Activated CD4-positive, alpha-beta T cell treated with anti-CD3 and anti-CD28 coated beads, Interleukin-2, Interleukin-4, amounts not matched to agents 100 ng/mL and 50 ng/mL, durations not matched to agents 16 hours and 8 hours (primary cell): ENCODE measurements around the gene ACP4.
"Not testable (repeated sequence)": the region's sequence is repeated elsewhere in the genome, so short reads cannot be mapped to it uniquely, and the experiment has no call there.

Source experiments
- DNase-seq: peaks from one replicate; pipeline ENCODE4 v3.0.0-alpha.2; 2020; ENCODE audit warnings: low spot score

The ACP4 gene, protein sequence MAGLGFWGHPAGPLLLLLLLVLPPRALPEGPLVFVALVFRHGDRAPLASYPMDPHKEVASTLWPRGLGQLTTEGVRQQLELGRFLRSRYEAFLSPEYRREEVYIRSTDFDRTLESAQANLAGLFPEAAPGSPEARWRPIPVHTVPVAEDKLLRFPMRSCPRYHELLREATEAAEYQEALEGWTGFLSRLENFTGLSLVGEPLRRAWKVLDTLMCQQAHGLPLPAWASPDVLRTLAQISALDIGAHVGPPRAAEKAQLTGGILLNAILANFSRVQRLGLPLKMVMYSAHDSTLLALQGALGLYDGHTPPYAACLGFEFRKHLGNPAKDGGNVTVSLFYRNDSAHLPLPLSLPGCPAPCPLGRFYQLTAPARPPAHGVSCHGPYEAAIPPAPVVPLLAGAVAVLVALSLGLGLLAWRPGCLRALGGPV

DNA sequence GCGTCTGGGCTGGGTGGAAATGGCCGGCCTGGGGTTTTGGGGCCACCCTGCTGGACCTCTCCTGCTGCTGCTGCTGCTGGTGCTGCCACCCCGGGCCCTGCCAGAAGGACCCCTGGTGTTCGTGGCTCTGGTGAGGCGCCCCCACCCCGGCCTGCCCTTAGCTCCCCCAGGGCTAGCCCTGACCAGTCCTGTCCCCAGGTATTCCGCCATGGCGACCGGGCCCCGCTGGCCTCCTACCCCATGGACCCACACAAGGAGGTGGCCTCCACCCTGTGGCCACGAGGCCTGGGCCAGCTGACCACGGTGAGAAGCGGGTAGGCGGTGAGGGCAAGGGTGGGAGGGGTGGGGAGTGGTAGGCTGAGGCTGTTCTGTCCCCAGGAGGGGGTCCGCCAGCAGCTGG, at the start of gene ACP4:
ACP4 (plus strand) TSS at position 20 of the 400 bp plus-strand sequence; CDS start at position 20, 0 bp downstream.
- no peak for DNase-seq

DNA sequence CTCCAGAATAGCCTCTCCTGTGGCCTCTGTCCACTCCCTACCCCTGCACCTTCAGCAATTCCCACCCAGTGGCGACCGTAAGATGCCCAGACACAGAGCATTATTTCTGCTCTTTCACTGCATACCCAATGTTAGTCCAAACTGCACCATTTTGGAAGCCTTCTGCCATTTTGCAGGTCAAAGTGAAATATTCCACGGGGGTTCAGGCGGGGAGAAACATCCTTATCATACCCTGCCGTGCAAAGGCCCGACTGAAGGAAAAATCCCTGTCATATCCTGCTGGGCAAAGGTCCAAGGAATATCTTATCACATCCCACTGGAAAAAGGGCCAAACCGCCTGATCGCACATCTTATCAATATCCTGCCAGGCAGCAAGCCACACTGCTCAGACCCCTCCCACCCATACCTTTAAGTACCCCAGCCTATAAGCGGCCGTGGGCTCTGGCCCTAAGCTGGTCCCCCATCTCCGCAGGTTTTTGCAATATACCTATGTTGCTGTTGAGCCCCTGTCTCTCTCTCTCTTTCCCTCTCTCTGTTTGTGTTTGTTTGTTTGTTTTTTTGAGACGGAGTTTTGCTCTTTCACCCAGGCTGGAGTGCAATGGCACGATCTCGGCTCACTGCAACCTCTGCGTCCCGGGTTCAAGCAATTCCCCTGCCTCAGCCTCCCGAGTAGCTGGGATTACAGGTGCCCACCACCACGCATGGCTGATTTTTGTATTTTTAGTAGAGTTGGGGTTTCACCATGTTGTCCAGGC, 48.9 kb upstream of the ACP4 start:
- no peak for DNase-seq

DNA sequence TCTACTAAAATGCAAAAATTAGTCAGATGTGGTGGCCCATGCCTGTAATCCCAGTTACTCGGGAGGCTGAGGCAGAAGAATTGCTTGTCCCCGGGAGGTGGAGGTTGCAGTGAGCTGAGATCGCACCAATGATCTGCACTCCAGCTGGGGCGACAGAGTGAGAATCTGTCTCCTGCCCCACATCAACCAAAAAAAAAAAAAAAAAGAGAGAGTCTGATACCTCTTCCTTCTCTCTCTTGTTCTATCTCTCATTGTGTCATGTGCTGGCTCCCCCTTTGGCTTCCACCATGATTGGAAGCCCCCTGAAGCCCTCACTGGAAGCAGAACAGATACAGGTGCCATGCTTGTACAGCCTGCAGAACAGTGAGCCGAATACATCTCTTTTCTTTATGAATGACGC, 46.7 kb upstream of the ACP4 start:
- no peak for DNase-seq

DNA sequence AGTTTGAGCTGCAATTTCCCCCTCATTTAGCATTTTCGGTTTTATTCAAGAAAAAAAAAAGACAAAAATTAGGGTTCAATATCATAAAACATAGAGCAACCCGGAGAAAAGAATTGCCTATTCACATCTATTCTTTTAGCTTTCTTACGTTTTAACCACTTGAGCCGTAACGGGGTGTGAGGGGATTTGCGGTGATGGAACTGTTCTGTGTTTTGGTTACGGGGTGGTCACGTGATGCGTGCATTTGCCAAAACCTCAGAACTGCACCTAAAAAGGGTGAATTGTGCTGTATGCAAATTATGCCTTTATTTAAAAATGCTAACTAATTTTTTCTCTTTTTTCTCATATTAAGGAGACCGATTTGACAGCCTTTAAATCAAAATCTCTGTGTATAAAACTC, 45.0 kb upstream of the ACP4 start:
- DNase-seq = no peak

DNA sequence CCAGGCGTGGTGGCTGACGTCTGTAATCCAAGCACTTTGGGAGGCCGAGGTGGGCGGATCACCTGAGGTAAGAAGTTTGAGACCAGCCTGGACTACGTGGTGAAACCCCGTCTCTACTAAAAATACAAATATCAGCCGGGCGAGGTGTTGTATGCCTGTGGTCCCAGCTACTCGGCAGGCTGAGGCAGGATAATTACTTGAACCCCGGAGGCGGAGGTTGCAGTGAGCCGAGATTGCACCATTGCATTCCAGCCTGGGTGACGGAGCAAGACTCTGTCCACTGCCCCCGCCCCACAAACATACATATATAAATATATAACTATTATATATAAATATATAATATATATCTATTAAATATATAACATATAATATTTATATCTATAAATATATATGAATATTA, 43.1 kb upstream of the ACP4 start:
- DNase-seq = not testable (repeated sequence)

DNA sequence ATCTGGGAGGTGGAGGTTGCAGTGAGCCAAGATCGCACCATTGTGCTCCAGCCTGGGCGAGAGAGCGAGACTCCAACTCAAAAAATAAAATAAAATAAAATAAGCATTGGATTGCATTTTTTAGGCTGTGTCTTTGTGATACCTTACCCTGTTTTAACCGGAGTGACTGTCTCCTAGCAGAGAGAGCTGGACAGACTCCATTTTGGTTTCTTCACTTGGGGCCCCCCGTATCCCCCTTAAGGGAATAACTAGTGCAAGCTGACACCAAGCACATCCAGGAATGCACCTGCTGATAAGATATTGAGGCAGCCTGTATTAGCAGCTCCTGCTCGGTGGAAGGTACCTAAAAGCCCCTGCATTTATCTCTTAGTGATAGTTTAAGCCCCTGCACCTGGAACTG, 40.7 kb upstream of the ACP4 start:
- no peak for DNase-seq

DNA sequence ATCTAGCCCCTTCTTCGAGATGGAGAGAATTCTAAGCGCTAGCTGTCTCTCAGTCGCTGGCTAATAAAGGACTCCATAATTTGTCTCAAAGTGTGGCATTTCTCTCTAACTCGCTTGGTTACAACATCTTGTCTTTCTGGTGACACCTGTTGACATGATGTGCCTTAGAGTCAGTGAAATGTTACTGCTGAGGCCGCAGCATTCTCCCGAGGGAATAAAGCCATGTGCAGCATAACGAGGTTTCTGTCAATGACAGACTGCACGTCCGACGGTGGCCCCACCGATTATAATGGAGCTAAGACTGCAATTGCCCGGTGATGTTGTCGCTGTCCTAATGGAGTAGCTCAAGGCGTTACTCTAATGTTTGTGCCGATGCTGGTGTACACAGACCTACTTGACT, 40.2 kb upstream of the ACP4 start:
- no peak for DNase-seq

DNA sequence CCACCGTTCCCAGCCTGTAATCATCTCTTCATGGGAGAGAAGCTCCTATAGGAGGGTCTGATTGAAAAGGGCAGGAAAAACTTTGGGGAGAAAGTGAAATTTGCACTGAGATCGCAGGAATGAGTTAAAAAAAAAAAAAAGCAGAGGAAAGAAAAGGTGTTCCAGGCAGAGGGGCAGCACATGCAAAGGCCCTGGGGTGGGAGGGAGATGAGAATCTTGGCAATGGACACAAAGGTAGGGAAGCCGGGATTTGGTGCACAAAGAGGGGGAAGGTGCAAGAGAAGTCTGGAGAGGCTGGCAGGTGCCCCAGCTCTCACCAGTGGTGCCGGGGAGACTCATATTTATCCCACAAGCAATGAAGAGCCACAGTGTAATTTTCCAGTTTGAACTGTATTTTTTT, 36.3 kb upstream of the ACP4 start:
- DNase-seq = no peak

DNA sequence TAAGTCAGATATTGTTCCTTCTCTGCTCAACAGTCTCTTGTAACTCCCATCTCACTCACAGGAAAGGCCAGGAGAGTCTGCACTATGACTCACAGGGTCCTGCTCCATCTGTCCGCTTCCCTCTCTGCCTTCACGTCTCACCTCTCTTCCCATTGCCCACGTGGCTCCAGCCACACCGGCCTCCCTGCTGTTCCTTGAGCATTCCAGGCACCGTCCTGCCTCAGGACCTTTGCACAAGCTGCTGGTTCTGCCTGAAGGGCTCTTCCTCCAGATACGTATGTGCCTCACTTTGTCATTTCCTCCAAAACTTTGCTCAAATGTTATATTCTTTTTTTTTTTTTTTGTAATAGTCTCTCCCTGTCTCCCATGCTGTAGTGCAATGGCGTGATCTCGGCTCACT, 34.0 kb upstream of the ACP4 start:
- DNase-seq = not testable (repeated sequence)

DNA sequence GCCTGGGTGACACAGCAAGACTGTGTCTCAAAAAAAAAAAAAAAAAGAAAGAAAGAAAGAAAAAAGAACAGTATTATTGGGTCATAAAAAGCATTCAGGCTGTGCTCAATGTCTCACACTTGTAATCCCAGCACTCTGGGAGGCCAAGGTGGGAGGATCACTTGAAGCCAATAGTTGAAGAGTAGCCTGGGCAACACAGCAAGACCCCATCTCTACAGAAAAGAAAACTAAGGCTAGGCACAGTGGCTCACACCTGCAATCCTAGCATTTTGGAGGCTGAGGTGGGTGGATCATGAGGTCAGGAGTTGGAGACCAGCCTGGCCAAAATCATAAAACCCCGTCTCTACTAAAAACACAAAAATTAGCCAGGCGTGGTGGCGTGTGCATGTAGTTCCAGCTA, 32.6 kb upstream of the ACP4 start:
- DNase-seq = not testable (repeated sequence)

DNA sequence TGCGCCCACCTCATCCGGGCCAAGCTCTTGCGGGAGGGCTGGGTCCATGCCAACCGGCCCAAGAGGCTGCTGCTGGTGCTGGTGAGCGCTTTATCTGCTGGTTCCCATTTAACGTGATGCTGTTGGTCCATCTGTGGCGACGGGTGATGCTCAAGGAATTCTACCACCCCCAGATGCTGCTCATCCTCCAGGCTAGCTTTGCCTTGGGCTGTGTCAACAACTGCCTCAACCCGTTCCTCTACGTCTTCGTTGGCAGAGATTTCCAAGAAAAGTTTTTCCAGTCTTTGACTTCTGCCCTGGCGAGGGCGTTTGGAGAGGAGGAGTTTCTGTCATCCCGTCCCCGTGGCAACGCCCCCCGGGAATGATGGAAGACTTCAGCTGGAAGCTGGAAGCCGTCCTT, 31.1 kb upstream of the ACP4 start:
- DNase-seq = not testable (repeated sequence)

DNA sequence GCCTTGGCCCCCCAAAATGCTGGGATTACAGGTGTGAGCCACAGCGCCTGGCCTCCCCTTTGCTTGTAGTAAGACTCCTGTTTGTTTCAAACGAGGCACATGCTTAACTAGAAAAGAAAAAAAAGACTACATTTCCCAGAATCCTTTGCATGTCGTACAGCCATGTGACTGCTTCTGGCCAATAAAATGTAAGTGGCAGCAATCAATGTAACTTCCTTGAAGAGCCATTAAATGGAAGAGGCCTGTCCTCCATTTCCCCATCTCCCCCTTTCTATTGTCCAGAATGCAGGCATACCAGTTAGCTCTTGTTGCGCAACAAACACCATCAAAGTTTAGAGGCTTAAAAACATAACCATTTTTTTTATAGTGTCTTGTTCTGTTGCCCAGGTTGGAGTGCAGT, 30.3 kb upstream of the ACP4 start:
- peak; percentile 40 for DNase-seq

DNA sequence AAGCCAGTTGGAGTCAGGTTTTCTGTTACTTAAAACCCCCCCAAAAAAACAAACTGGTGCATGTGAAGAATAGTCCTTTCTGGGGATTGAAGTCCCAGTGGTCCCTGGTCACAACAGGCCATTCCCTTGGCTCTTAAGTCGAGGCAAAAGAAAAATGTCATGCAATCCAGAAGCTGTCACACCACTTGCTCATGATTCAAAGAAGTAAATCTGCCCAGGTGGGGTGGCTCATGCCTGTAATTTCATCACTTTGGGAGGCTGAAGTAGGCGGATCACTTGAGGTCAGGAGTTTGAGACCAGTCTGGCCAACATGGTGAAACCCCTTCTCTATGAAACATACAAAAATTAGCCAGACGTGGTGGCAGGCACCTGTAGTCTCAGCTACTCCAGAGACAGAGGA, 28.7 kb upstream of the ACP4 start:
- DNase-seq = not testable (repeated sequence)

DNA sequence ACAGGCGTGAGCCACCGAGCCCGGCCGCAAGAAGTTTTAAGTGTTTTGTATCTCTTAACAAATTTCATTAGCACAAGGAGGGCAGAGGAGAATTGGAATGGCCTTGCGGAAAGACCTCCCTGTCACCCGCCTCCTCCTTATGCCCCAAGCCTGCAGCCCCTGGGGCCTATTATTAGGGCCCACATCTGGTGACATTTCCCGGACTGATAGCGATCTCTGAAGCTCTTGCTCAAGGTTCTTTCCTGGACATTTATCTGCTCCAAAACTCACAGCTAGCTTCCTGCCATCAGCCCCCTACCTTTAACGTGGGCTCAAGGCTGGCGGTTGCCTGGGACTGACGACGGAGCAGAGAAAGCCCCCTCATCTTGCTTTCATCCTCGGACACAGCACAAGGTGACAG, 26.7 kb upstream of the ACP4 start:
- DNase-seq = not testable (repeated sequence)

DNA sequence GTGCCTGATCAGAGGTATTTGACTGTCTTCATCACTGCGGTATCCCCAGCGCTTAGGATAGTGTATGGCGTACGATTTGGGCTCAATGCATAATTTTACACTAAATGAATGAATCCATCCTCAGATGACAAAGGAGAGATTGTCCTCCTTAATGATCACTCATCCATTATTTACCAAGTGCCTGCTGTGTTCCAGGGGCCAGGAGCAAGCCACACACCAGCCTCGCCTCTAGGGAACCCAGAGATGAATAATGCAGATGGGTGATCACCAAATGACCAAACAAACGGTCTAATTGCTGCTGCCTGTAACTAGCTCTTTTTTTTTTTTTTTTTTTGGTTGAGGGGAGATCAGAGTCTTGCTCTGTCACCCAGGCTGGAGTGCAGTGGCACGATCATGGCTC, 25.8 kb upstream of the ACP4 start:
- DNase-seq = no peak

DNA sequence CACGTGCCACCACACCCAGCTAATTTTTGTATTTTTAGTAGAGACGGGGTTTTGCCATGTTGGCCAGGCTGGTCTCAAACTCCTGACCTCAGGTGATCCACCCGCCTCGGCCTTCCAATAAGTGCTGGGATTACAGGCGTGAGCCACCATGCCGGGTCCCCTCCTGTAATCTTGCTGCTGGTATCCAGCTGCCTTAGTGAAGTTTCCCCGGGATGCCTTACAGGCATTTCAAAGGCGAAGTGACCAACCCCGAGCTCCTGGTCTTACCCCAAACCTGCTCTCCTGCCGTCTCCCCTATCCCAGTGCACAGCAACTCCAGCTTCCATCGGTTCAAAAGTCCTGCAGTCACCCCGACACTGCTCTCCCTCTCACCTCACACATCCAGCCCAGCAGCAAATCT, 23.5 kb upstream of the ACP4 start:
- DNase-seq = not testable (repeated sequence)

DNA sequence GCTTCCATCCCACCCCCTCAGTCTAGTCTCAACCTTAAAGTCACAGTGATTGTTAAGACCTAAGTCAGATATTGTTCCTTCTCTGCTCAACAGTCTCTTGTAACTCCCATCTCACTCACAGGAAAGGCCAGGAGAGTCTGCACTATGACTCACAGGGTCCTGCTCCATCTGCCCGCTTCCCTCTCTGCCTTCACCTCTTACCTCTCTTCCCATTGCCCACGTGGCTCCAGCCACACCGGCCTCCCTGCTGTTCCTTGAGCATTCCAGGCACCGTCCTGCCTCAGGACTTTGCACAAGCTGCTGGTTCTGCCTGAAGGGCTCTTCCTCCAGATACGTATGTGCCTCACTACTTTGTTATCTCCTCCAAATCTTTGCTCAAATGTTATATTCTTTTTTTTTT, 23.0 kb upstream of the ACP4 start:
- not testable (repeated sequence) for DNase-seq

DNA sequence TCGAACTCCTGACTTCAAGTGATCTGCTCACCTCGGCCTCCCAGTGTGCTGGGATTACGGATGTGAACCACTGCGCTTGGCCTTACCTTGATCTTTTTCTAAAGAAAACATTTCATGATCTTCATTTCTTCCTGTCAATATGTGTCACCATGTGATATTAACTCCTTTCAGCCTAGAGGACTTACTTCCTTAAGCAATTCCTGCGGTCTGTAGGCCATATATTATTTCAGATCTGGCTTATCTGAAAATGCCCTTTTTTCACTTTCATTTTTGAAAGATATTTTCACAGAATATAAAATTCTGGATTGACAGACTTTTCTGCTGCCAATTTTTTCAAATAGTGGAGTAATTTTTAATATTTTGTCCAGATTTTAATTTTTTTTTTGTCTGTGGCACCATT, 21.9 kb upstream of the ACP4 start:
- DNase-seq = no peak

DNA sequence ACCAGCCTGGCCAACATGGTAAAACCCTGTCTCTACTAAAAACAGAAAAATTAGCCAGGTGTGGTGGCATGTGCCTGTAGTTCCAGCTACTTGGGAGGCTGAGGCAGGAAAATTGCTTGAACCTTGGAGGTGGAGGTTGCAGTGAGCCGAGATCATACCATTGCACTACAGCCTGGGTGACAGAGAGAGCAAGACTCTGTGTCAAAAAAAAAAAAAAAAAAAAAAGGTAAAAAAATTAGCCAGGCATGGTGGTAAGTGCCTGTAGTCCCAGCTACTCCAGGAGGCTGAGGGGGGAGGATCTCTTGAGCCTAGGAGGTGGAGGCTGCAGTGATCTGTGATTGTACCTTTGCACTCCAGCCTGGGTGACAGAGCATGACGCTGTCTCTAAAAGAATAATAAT, 20.1 kb upstream of the ACP4 start, which contains the start of gene GPR32:
GPR32 (plus strand) TSS at position 301 of the 400 bp plus-strand sequence. CDS start 137 bp downstream, outside the sequence.
- not testable (repeated sequence) for DNase-seq

DNA sequence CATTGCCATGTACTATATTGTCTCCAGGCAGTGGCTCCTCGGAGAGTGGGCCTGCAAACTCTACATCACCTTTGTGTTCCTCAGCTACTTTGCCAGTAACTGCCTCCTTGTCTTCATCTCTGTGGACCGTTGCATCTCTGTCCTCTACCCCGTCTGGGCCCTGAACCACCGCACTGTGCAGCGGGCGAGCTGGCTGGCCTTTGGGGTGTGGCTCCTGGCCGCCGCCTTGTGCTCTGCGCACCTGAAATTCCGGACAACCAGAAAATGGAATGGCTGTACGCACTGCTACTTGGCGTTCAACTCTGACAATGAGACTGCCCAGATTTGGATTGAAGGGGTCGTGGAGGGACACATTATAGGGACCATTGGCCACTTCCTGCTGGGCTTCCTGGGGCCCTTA, 19.3 kb upstream of the ACP4 start:
- no peak for DNase-seq

DNA sequence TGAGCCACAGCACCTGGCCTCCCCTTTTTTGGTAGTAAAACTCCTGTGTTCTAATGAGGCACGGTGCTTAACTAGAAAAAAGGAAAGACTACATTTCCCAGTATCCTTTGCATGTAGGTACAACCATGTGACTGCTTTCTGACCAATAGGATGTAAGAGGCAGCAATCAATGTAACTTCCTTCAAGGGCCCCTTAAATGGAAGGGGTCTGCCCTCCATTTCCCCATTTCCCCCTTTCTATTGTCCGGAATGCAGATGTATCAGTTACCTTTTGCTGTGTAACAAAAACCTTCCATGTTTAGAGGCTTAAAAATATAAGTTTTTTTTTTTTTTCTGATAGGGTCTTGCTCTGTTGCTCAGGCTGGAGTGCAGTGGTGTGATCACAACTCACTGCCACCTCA, 17.7 kb upstream of the ACP4 start:
- peak; percentile 35 for DNase-seq

DNA sequence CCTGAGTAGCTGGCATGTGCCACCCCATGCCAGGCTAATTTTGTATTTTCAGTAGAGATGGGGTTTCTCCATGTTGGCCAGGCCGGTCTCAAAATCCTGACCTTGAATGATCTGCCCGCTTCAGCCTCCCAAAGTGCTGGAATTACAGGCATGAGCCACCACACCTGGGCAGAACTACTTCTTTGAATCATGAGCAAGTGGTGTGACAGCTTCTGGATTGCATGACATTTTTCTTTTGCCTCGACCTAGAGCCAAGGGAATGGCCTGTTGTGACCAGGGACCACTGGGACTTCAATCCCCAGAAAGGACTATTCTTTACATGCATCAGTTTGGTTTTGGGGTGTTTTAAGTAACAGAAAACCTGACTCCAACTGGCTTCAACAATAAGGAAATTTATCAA, 17.3 kb upstream of the ACP4 start:
- DNase-seq = not testable (repeated sequence)

DNA sequence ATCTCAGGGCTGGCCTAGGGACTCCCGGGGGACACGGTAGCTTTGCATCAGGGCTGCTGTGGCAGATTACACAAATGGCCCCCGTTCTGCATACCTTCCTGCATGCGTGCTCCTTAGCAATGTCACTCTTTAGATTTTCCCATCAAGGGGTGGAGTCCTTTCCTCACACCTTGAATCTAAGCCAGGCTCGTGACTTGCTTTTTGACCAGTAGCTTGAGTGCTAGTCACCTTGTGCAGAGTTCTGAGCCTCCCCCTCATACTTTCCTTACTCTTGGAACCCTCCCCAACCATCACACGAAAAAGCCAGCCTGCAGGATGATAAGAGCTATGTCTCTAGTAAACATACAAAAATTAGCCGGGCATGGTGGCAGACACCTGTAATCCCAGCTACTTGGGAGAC, 16.8 kb upstream of the ACP4 start:
- DNase-seq = not testable (repeated sequence)
